Brain microvascular endothelial cell (primary cell): ENCODE data around the gene RNU5B-1.
A peak's percentile ranks its signal among the peaks of the same experiment; 100 is the strongest.
"Not testable (repeated sequence)": the region's sequence is repeated elsewhere in the genome, so short reads cannot be mapped to it uniquely, and the experiment has no call there.

ENCODE experiments used
- DNase-seq: peaks from one replicate; pipeline ENCODE4 v3.0.0-alpha.2; 2020
- H3K27ac ChIP-seq: fragments of 250-450 bp; sonication (Bioruptor Pico); 2 replicates; pipeline ENCODE4 v1.5.1; 2020; ENCODE audit warnings: mild to moderate bottlenecking, moderate library complexity
- H3K27me3 ChIP-seq: fragments of 250-450 bp; sonication (Bioruptor Pico); replicated peaks from 2 replicates; pipeline ENCODE4 v1.5.1; 2020; ENCODE audit warnings: mild to moderate bottlenecking
- H3K36me3 ChIP-seq: fragments of 250-450 bp; sonication (Bioruptor Pico); replicated peaks from 2 replicates; pipeline ENCODE4 v1.5.1; 2020; ENCODE audit warnings: mild to moderate bottlenecking
- H3K4me3 ChIP-seq: 2 replicates; pipeline ENCODE4 v1.5.1; 2011; ENCODE audit warnings: low read depth, mild to moderate bottlenecking, control low read depth, low read length, moderate library complexity
- in situ Hi-C: cut with HindIII; loops from 2 replicates; pipeline ENCODE4 v1.10.0; 2017; ENCODE audit warnings: low sequenced_read_pairs, low pct_ligation_motif_present
- TF ChIP-seq, protein P1 (sequence below): IDR thresholded peaks from 2 replicates; pipeline ENCODE4 v1.5.1; 2011; ENCODE audit warnings: low read depth, mild to moderate bottlenecking, moderate library complexity, low read length, control low read depth, inconsistent platforms; ENCODE audit errors: missing control alignments

The RNU5B-1 gene

DNA sequence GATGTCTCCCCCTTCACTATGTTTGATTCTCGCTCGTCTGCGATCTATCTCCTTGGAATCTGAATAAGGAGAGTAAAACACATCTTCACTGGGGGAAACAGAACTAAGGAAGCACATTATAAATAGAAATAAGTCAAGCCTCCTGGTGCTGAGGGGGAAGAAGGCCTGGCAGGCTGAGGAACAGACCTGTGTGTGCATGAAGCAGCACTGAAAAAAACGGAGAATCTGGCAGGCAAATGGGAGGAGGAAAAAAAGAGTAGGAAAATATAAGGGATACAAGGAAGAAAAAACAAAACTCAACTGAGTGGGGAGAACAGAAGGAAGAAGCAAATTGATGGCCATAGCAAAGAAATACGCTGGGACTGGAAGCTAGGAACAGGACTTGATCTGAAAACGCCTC, 43.5 kb upstream of the RNU5B-1 start:
- H3K36me3 ChIP-seq: peaks cover 5% of the 10 kb centered on the region
- TF ChIP-seq, protein P1, sequence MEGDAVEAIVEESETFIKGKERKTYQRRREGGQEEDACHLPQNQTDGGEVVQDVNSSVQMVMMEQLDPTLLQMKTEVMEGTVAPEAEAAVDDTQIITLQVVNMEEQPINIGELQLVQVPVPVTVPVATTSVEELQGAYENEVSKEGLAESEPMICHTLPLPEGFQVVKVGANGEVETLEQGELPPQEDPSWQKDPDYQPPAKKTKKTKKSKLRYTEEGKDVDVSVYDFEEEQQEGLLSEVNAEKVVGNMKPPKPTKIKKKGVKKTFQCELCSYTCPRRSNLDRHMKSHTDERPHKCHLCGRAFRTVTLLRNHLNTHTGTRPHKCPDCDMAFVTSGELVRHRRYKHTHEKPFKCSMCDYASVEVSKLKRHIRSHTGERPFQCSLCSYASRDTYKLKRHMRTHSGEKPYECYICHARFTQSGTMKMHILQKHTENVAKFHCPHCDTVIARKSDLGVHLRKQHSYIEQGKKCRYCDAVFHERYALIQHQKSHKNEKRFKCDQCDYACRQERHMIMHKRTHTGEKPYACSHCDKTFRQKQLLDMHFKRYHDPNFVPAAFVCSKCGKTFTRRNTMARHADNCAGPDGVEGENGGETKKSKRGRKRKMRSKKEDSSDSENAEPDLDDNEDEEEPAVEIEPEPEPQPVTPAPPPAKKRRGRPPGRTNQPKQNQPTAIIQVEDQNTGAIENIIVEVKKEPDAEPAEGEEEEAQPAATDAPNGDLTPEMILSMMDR: no peak
- in situ Hi-C loops: no loop called here

DNA sequence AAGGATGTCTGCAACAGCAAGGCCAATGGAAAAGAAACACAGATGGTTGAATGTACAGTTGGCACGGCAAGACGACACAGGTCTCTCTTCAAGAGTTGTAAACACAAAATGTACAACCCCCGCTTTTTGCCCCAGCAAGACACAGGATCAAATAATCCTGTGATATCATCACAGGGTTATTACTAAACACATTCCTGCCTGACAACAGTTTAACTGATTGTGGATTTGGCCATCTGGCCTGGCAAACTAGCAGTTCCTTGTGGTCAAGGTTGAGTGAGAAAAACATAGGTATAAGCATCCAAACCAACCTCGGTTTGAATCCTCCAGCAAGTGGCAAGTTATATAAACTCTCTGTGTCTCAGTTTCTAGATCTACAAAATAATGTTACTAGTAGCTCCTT, 41.2 kb upstream of the RNU5B-1 start:
- Histone ChIP-seq H3K27ac (no peak overlapping the region), H3K27me3 (no peaks in the 10 kb centered on the region), H3K36me3 (peaks cover 5% of the 10 kb centered on the region), H3K4me3 (no peak overlapping the region)
- TF ChIP-seq, protein P1: no peak
- DNase-seq: no peak
- in situ Hi-C loops: no loop called here

More for the DNA sequence above, 43.5 kb upstream of the RNU5B-1 start:
- Histone ChIP-seq H3K27ac (no peak overlapping the region), H3K27me3 (no peaks in the 10 kb centered on the region), H3K4me3 (no peak overlapping the region)
- DNase-seq: no peak

DNA sequence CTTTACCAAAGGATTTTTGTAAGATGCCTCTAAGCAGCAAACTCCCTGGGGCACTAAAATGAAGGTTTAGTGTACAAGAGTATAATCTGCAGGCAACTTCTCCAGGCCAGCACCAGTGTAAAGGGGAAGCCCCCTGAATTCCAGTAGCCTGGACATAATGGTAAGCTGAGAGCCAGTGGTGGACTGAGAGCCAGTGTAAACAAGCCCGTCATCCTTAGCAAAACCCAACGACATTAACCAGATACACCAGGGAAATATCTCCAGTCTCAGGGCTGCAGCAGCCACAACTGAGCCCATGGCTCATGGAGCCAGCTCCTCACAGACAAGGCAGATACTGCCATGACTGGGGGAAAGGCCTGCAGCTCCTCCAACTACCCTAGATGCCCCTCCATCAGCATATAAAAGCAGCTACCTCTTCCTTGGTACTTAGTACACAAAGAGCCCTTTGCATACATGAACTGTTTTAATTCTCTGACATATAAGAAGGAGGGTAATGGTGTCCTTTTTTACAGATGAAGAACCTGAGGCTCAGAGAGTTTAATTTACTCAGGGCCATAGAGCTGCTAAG, 39.5 kb upstream of the RNU5B-1 start:
- H3K27me3 ChIP-seq: no peaks in the 10 kb centered on the region
- in situ Hi-C loops: no loop called here
- no peak for DNase-seq
- H3K4me3 ChIP-seq: no peak overlapping the region
- TF ChIP-seq, protein P1: no peak
- peaks cover 5% of the 10 kb centered on the region for H3K36me3 ChIP-seq
- no peak overlapping the region for H3K27ac ChIP-seq

DNA sequence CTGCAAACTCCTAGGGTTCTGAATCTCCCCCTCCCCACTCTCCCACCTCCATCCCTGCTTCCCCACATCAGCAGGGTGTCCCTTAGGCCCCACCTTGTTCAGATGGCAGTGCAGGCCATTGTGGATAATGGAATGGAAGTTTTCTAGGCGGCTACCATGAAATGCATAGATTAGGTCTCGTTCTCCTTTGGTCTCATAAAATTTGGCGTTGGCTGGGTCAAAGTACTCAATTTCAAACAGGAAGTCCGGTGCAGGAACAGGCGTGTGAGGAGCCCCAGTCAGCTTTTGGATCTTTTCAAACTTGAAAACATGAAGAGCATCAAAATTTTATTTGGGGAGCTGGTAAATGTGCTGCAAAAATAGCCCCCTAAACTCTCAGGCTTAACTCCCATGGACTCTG, 38.0 kb upstream of the RNU5B-1 start:
- no peaks in the 10 kb centered on the region for H3K27me3 ChIP-seq
- peaks cover 2% of the 10 kb centered on the region for H3K36me3 ChIP-seq
- TF ChIP-seq, protein P1: no peak
- in situ Hi-C loops: no loop called here
- no peak for DNase-seq
- no peak overlapping the region for H3K4me3 ChIP-seq
- H3K27ac ChIP-seq: no peak overlapping the region

DNA sequence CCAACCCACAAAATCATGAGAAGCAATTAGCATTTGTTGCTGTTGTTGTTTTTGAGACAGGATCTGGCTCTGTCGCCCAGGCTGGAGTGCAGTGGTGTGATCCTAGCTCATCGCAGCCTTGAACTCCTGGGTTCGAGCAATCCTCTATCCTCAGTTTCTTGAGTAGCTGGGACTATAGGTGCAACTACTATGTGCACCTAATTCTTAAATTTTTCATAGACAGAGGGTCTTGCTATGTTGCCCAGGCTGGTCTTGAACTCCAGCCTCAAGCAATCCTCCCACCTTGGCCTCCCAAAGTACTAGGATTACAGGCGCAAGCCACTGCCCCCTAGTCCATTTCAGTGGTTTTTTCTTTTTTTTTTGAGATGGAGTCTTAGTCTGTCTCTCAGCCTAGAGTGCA, 36.1 kb upstream of the RNU5B-1 start:
- no peaks in the 10 kb centered on the region for H3K27me3 ChIP-seq
- in situ Hi-C loops: no loop called here
- no peak overlapping the region for H3K4me3 ChIP-seq
- H3K36me3 ChIP-seq: no peaks in the 10 kb centered on the region
- H3K27ac ChIP-seq: no peak overlapping the region
- TF ChIP-seq, protein P1: no peak
- no peak for DNase-seq

DNA sequence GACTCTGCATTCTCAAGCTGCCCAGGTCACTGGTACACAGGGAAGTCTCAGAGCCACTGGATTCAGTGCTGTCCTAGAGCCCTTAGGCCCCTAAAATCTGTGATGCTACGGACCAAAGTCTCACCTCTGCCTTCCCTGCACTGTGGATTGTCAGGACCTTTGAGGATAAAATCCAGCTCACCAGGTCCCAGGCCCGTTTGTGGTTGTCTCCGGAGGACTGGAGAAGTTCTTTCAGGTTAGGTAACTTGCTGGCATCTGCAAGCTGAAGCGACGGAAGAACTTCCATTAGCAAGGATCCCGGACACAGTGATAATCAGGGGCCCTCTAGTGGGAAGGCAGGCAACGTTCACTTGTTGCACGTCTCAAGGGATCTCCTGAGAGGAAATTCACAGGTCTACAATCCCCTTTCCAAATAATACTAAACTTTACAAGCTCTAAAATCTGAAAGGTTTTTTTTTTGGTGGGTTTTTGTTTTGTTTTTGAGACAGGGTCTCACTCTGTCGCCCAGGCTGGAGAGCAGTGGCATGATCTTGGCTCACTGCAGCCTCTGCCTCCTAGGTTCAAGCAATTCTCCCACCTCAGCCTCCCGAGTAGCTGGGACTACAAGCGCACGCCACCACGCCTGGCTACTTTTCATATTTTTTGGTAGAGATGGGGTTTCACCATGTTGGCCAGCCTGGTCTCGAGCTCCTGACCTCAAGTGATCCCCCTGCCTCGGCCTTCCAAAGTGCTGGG, 33.5 kb upstream of the RNU5B-1 start:
- H3K27ac ChIP-seq, H3K4me3 ChIP-seq, H3K27me3 ChIP-seq, H3K36me3 ChIP-seq, in situ Hi-C loops: not testable (repeated sequence)
- peak; percentile 68 for DNase-seq
- TF ChIP-seq, protein P1: peak; percentile 88
